Measurements from ENCODE around the gene INTS11. TPM values are rescaled to one million over a fixed set of nuclear protein-coding genes. Genes with fewer than 3 reads are reported as not detected.
"Not testable (repeated sequence)": the region's sequence is repeated elsewhere in the genome, so short reads cannot be mapped to it uniquely, and the experiment has no call there.

Gene INTS11
- total RNA-seq (2014; rRNA removed), result 76.0 and 85.4 TPM in 2 replicates
- polyA plus RNA-seq (2012), result 77.4 TPM

- peak; percentile 85 for DNase-seq (ENCODE audit: low read depth)
Measured at GRCh38 chr1:1324524-1325287, at the start of gene INTS11, which contains the start of gene CPTP. INTS11 (minus strand) TSS chr1:1324660; CDS start chr1:1324608, 52 bp downstream. CPTP (plus strand) TSS chr1:1324802; CDS start chr1:1326911, 2,109 bp downstream.

- no peak for DNase-seq (ENCODE audit: low read depth)
Measured at GRCh38 chr1:1373815-1374588, 49.5 kb upstream of the INTS11 start.

GRCh38 chr1:1373051-1373814, 48.8 kb upstream of the INTS11 start:
- no peak for DNase-seq (ENCODE audit: low read depth)

DNA sequence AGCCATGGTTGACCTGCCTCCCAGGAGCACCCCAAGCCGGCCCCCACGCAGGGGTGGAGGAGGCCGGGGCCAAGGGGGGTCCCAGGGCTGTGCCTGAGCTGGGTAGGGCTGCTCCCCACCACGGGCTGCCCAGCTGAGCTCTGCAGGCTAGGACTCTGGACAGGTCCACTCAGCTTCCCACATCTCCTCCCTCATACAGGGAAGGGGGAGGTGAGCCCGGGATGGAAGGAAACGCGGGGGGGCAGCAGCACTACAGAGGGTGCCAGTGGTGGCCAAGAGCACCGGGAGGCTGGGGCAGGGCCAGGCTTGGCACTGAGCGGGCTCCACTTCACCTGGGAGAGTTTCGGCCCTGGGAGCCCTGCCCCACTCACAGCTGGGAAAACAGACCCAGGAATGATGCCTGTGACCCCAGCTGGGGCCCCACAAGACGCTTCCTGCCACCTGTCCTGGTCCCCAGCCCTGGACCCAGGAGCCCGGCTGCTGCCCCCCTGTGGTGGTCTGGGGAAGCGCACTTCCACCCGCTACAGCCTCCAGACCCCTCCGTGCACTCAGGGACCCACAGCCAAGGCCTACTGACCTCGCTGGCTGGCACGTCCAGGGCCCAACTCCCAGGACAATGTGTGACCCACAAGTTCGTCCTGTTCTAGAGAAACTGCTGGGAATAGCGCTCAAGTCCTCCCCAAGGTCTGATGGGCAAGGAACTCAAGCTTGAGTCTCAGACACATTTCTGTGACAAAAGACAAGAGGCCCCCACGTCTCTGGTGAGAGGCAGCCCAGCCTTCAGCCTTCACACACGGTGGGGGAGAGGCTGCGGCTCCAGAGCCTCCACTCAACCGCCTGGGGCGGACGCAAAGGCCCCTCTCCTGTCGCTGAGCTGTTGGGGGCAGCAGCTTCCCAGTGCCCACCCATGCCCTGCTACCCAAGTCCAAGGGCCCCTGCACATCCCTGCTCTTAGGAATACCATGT, 47.6 kb upstream of the INTS11 start:
- peak; percentile 82 for DNase-seq (ENCODE audit: low read depth)

DNA sequence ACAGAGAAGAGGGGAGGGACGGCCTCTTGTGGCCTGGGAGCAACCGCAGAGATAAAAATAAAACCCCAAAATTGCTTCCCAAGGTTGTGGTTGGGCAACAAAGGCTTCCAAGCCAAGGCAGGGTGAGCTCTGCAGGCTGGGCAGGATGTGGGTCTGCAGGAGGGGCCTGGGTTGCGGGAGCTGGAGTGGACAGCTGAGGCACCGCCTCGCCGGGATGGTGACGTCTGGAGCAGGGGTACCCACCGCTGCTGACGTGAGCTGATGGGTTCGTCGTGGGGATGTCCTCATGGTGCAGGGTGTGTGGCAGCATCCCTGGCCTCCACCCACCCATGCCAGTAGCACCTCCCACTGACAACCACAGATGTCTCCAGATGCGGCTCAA, 46.9 kb upstream of the INTS11 start:
- peak; percentile 84 for DNase-seq (ENCODE audit: low read depth)

GRCh38 chr1:1370771-1371300, 46.4 kb upstream of the INTS11 start:
- no peak for DNase-seq (ENCODE audit: low read depth)

- not testable (repeated sequence) for DNase-seq (ENCODE audit: low read depth)
Measured at GRCh38 chr1:1370094-1370493, 45.6 kb upstream of the INTS11 start.

GRCh38 chr1:1367315-1367714, 42.9 kb upstream of the INTS11 start:
- DNase-seq (ENCODE audit: low read depth), result no peak

DNA sequence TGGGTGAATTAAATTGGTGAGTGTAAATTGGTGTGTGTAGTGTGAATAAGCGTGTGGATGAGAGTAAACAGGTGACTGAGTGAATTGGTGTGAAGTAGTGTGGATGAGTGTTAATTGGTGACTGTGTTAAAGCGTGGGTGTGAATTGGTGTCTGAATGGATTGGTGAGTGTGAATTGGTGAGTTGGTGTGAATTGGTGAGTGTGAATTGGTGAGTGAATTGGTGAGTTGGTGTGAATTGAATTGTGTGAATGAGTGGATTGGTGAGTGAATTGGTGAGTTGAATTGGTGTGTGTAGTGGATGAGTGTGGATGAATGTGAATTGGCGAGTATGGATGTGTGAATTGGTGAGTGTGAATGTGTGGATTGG, 42.2 kb upstream of the INTS11 start:
- DNase-seq (ENCODE audit: low read depth), result peak; percentile 7

GRCh38 chr1:1365875-1366698, 41.6 kb upstream of the INTS11 start:
- no peak for DNase-seq (ENCODE audit: low read depth)

DNA sequence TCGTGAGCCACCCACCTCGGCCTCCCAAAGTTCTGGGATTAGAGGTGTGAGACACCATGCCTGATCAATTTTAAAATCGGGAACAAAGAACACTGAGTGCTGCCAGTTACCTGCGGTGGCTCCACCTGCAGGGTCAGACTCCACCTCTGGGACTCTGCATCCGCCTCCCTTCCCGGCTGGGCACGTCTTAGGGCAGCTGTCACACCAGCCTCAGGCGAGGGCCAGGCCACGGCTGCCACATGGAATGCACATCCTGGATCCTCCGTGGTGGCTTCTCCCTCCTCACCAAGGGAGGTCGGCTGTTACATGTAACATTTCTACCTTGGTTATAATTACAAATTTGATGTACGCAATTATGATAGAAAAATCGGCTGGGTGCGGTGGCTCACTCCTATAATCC, 39.8 kb upstream of the INTS11 start:
- DNase-seq (ENCODE audit: low read depth), result no peak

- DNase-seq (ENCODE audit: low read depth), result peak; percentile 86
Measured at GRCh38 chr1:1361982-1362423, 37.5 kb upstream of the INTS11 start.

- no peak for DNase-seq (ENCODE audit: low read depth)
Measured at GRCh38 chr1:1361233-1361981, 36.9 kb upstream of the INTS11 start.

DNA sequence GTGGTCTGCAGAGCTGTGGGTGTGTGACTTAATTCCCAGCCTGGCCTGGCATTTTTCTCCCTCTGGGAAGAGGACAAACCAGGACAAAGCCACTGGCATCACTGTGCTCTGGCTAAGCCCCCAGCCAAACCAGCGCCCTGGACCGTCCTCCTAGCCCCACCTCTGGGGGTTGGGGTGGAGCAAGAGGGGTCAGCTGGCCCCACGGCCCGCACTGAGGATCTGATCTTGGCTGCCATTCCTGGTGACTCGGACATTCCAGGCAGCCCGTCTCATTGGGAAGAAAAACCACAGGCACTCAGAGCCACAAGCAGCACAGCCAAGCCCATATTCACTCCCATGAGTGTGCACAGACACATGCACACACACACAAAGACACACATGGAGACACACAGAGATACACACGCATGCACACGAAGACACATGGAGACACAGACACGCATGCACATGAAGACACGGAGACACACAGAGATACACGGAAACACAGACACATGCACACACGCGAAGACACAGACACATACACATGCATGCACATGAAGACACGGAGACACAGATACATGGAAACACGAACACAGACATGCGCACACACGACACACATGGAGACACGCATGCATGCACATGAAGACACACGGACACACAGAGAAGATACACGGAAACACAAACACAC, 36.2 kb upstream of the INTS11 start:
- DNase-seq (ENCODE audit: low read depth), result peak; percentile 98

DNA sequence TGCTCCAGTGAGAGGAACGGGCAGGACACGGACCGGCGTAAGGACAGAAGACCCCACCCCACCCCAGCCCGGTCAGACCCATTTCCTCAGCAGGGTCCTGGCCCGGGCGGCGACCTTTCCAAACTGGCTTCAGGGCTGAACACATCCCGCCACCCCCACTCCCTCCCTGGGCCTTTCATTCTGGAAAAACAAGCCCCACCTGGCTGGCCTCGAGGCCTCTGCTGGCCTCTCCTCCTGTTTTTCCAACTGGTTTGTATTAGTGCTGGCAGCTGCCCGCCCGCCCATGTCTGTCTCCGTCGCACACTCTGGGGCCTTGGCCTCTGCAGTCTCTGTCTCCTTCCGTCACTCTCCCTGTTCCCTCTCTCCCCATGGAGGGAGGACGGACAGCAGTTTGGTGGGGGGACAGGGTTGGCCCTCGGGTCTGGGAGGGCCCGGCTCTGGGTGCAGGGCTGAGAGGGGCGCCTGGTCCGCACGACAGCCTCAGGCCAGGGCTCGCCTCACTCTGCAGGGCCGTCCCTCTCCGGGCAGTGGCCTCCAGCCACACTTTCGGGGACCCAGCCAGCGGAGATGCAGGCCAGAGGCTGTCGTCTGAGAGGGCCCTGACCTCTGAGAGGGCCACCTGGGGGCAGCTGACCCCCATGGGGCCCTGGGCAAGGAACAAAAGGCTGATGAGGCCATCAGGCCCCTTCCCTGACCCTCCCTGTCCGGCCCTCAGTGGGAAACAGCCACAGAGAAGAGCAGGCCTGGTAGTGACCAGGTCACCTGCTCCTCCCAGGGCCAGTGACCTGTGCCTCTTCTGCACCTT, 35.4 kb upstream of the INTS11 start:
- peak; percentile 69 for DNase-seq (ENCODE audit: low read depth)

- peak; percentile 77 for DNase-seq (ENCODE audit: low read depth)
Measured at GRCh38 chr1:1359308-1359663, 34.8 kb upstream of the INTS11 start.

- DNase-seq (ENCODE audit: low read depth), result peak; percentile 85
Measured at GRCh38 chr1:1358433-1359271, 34.2 kb upstream of the INTS11 start, which contains the start of gene MXRA8. MXRA8 (minus strand) TSS chr1:1358555; CDS start chr1:1358504, 51 bp downstream.
